Sigmoid colon (tissue), 7 donors: ENCODE results near the gene HIVEP2. TPM values are rescaled to one million over a fixed set of nuclear protein-coding genes. Genes with fewer than 3 reads are reported as not detected.

Source experiments
- DNase-seq: peaks from one replicate; pipeline ENCODE4 v3.0.0-alpha.2; 2019
- H3K27ac ChIP-seq, 4 donors: fragments of 200-600 bp; sonication (generic); one replicate each; pipeline ENCODE4 v1.5.1; 2016 to 2019; ENCODE audit warnings: mild to moderate bottlenecking in 1 of 4
- H3K27me3 ChIP-seq, 3 donors: fragments of 200-600 bp; sonication (generic); one replicate each; pipeline ENCODE4 v1.5.1; 2019; ENCODE audit warnings: mild to moderate bottlenecking in 1 of 3
- H3K36me3 ChIP-seq, 4 donors: fragments of 200-600 bp; sonication (generic); one replicate each; pipeline ENCODE4 v1.5.1; 2016 to 2019
- H3K4me1 ChIP-seq, 4 donors: fragments of 200-600 bp; sonication (generic); one replicate each; pipeline ENCODE4 v1.5.1; 2017 to 2019
- H3K4me3 ChIP-seq, 4 donors: fragments of 200-600 bp; sonication (generic); one replicate each; pipeline ENCODE4 v1.5.1; 2017 to 2019; ENCODE audit warnings: mild to moderate bottlenecking in 2 of 4, moderate library complexity in 1 of 4
- H3K9me3 ChIP-seq, 4 donors: fragments of 200-600 bp in 3 of 4; sonication (generic) in 3 of 4; one replicate each; pipeline versions ENCODE4 v1.5.1 to v1.6.1; 2013 to 2019
- EP300 ChIP-seq, 4 donors: sonication (generic); formaldehyde crosslinking; IDR thresholded peaks; one replicate each; pipeline ENCODE4 v1.6.1; 2017; ENCODE audit warnings: antibody characterized with exemption in 4 of 4
- POLR2A ChIP-seq, 2 donors: fragments of 450-650 bp; IDR thresholded peaks; one replicate each; pipeline ENCODE4 v1.6.1; 2016; ENCODE audit warnings: antibody characterized with exemption in 2 of 2, mild to moderate bottlenecking in 2 of 2, moderate library complexity in 2 of 2
- POLR2AphosphoS5 ChIP-seq, 4 donors: sonication (generic); formaldehyde crosslinking; IDR thresholded peaks; one replicate each; pipeline ENCODE4 v1.6.1; 2017; ENCODE audit warnings: antibody characterized with exemption in 4 of 4
- WGBS, 2 donors: extraction: QIAGEN DNeasy Blood & Tissue Kit; methylation state at CpG; one replicate each; pipeline ENCODE4 v1.1.7; 2013; 5-methylcytosine and 5-hydroxymethylcytosine counted together
- intact Hi-C: fragments of 100-400 bp; cut with DNase I; formaldehyde crosslinking; loops from one replicate; pipeline ENCODE4 v1.15.1; 2023
- polyA plus RNA-seq, 3 donors: library from polyadenylated mRNA; stranded (reverse); fragments of 200-250 nt; gene quantifications; one replicate each; pipeline ENCODE4 v1.2.3, GENCODE V29; 2013
- total RNA-seq, 4 donors: library from RNA; depleted of rRNA; stranded (reverse); fragments of >200 nt; gene quantifications; one replicate each; pipeline ENCODE4 v1.1.0, GENCODE V29; 2016
- TF ChIP-seq, protein P1 (sequence below), 4 experiments: fragments of 450-650 bp in 3 of 4; fragments of 200-600 bp in 1 of 4; IDR thresholded peaks; one replicate each; pipeline ENCODE4 v1.5.1; 2016 to 2019; ENCODE audit warnings: antibody characterized with exemption in 4 of 4, mild to moderate bottlenecking in 3 of 4, moderate library complexity in 2 of 4
- donor health status: healthy with polysubstance abuse.
- donor health status: Bipolar disorder and iron deficiency.
- donor health status: healthy.

HIVEP2 gene
- total and polyA plus RNA-seq, 7 donors: 1.8 to 21.7 (median 11.5) TPM

DNA sequence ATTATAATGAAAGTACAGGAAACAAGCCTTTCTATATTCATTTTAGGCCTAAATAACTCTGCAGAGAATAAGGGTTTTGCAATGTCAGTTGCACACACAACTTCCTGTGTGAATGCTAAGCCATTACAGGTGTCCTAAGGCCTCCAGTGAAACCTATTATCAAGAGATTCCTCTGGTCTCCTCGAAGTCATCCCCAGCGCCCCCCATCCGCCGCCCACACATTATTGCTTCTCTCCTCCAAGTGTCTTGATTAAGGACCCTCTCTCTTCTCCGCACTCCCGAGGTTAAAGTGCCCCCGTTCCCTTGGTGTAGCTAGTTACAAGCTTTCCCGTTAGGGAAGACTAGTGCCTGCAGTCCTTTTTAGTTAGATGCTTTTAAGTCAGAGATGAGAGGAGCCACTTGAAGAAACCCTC is 1.3 kb downstream of the HIVEP2 start:
- Histone ChIP-seq H3K9me3 (no peaks in the 10 kb centered on the region), H3K4me3 (peak overlapping the region; percentile 55 to 92 (median 78)), H3K27ac (peak overlapping the region; percentile 95 to 99 (median 99)), H3K4me1 (peaks cover 0 to 28% (median 17%) of the 10 kb centered on the region in 4 donors), H3K27me3 (no peaks in the 10 kb centered on the region), H3K36me3 (no peaks in the 10 kb centered on the region)
- DNase-seq: no peak
- 14 to 26% methylated on average over 8 of the region's 8 CpGs for WGBS, 2 donors
- intact Hi-C loops: loop anchor here (10.0 kb wide), 2 partner anchors 799 to 831 kb away; partner anchors contain the start of genes NMBR and VTA1
- TF ChIP-seq POLR2A (IDR thresholded peaks at IDR 0.05): no peak
- TF ChIP-seq, protein P1, sequence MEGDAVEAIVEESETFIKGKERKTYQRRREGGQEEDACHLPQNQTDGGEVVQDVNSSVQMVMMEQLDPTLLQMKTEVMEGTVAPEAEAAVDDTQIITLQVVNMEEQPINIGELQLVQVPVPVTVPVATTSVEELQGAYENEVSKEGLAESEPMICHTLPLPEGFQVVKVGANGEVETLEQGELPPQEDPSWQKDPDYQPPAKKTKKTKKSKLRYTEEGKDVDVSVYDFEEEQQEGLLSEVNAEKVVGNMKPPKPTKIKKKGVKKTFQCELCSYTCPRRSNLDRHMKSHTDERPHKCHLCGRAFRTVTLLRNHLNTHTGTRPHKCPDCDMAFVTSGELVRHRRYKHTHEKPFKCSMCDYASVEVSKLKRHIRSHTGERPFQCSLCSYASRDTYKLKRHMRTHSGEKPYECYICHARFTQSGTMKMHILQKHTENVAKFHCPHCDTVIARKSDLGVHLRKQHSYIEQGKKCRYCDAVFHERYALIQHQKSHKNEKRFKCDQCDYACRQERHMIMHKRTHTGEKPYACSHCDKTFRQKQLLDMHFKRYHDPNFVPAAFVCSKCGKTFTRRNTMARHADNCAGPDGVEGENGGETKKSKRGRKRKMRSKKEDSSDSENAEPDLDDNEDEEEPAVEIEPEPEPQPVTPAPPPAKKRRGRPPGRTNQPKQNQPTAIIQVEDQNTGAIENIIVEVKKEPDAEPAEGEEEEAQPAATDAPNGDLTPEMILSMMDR (IDR thresholded peaks at IDR 0.05): no peak
- no peak for TF ChIP-seq EP300 (IDR thresholded peaks at IDR 0.05)
- TF ChIP-seq POLR2AphosphoS5 (IDR thresholded peaks at IDR 0.05): peak in 1 of 4 donors; percentile 16

- Histone ChIP-seq H3K27me3 (no peaks in the 10 kb centered on the region), H3K4me1 (peaks cover 0 to 36% (median 17%) of the 10 kb centered on the region in 4 donors), H3K27ac (peak overlapping the region in 3 of 4 donors; percentile 95 to 99 (median 99)), H3K4me3 (no peak overlapping the region), H3K9me3 (no peaks in the 10 kb centered on the region), H3K36me3 (no peaks in the 10 kb centered on the region)
- DNase-seq: no peak
- TF ChIP-seq, protein P1 (IDR thresholded peaks at IDR 0.05): peak in 3 of 4 experiments; percentile 52 to 63 (median 53)
- TF ChIP-seq POLR2A (IDR thresholded peaks at IDR 0.05): no peak
- WGBS, 2 donors: 32 to 62% methylated on average over 3 of the region's 3 CpGs
- intact Hi-C loops: loop anchor here (10.0 kb wide), 2 partner anchors 798 to 832 kb away; partner anchors contain the start of genes NMBR and VTA1
Observed at GRCh38 chr6:142942805-142943227, 2.2 kb downstream of the HIVEP2 start.

DNA sequence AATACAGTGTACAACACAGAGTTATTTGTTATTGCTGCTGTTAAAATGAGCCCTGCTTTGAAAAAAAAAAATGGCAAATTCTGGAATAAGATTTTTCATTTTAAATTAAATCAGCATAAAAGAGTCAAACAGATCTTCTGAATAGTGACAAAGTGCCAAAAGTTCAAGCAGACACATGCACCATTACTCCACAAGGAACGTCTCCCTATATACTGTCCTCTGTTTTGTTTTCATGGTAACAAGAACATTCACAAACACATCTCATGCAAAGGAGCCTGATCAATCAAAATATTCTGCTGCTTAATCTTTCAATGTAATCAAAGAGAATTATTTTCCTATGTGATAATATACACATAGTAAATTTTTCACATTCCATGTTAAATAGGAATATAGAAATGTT is 2.7 kb downstream of the HIVEP2 start:
- Histone ChIP-seq H3K4me3 (no peak overlapping the region), H3K27ac (no peak overlapping the region), H3K27me3 (no peaks in the 10 kb centered on the region), H3K36me3 (no peaks in the 10 kb centered on the region), H3K4me1 (peaks cover 0 to 36% (median 17%) of the 10 kb centered on the region in 4 donors), H3K9me3 (no peaks in the 10 kb centered on the region)
- 20 to 45% methylated on average over 1 of the region's 1 CpG for WGBS, 2 donors
- intact Hi-C loops: loop anchor here (10.0 kb wide), 2 partner anchors 797 to 833 kb away; partner anchors contain the start of genes NMBR and VTA1
- no peak for DNase-seq
- TF ChIP-seq EP300 (IDR thresholded peaks at IDR 0.05) (no peak), POLR2AphosphoS5 (IDR thresholded peaks at IDR 0.05) (no peak), POLR2A (IDR thresholded peaks at IDR 0.05) (no peak)
- TF ChIP-seq, protein P1 (IDR thresholded peaks at IDR 0.05): no peak

GRCh38 chr6:142941018-142941417 is 4.0 kb downstream of the HIVEP2 start:
- Histone ChIP-seq H3K36me3 (no peaks in the 10 kb centered on the region), H3K4me1 (peaks cover 0 to 36% (median 17%) of the 10 kb centered on the region in 4 donors), H3K27ac (no peak overlapping the region), H3K4me3 (no peak overlapping the region), H3K9me3 (no peaks in the 10 kb centered on the region), H3K27me3 (no peaks in the 10 kb centered on the region)
- WGBS, 2 donors: 85% methylated on average over 7 of the region's 7 CpGs
- intact Hi-C loops: loop anchor here (10.0 kb wide), 2 partner anchors 796 to 834 kb away; partner anchors contain the start of genes NMBR and VTA1
- DNase-seq: no peak
- TF ChIP-seq, protein P1 (IDR thresholded peaks at IDR 0.05): no peak
- no peak for TF ChIP-seq POLR2AphosphoS5 (IDR thresholded peaks at IDR 0.05)
- TF ChIP-seq EP300 (IDR thresholded peaks at IDR 0.05): no peak
- TF ChIP-seq POLR2A (IDR thresholded peaks at IDR 0.05): no peak
